ENCODE measurements around the gene BBS10. TPM values are rescaled to one million over a fixed set of nuclear protein-coding genes. Genes with fewer than 3 reads are reported as not detected.

Gene BBS10
- total and polyA plus RNA-seq, 2 of the 13 experiments (the other 11 are each of a cell fraction or from before 2014, with no cell fraction given): 4.9 to 7.4 TPM

- no peak; the same call in 1 of the 2 replicates for TF ChIP-seq ZNF138 (CRISPR knock-in tag; IDR thresholded peaks at IDR 0.05; ENCODE audit: low read depth)
- no peak for TF ChIP-seq ZNF513 (CRISPR knock-in tag; conservative IDR thresholded peaks at IDR 0.05)
- TF ChIP-seq SP4 (CRISPR knock-in tag; IDR thresholded peaks at IDR 0.05): 0 out of 2 replicates have a peak, but pooled peaks have one; percentile 65
- TF ChIP-seq RARG (CRISPR knock-in tag; IDR thresholded peaks at IDR 0.05; ENCODE audit: low read depth): no peak
- TF ChIP-seq FOXK2 (IDR thresholded peaks at IDR 0.05): no peak
- peak; percentile 88; the same call in 1 of the 2 replicates for TF ChIP-seq YEATS2 (CRISPR knock-in tag; IDR thresholded peaks at IDR 0.05; ENCODE audit: borderline replicate concordance)
- TF ChIP-seq CSRNP1 (CRISPR knock-in tag; IDR thresholded peaks at IDR 0.05): peak; percentile 32; the same call in 1 of the 2 replicates
- TF ChIP-seq ZNF333 (CRISPR knock-in tag; IDR thresholded peaks at IDR 0.05; ENCODE audit: borderline replicate concordance): no peak
- TF ChIP-seq ATF6 (CRISPR knock-in tag; conservative IDR thresholded peaks at IDR 0.05): no peak
- TF ChIP-seq ZNF468 (CRISPR knock-in tag; IDR thresholded peaks at IDR 0.05): no peak
- TF ChIP-seq MNT (IDR thresholded peaks at IDR 0.05): no peak
- no peak for TF ChIP-seq NR1H2 (CRISPR knock-in tag; IDR thresholded peaks at IDR 0.05; ENCODE audit: borderline replicate concordance, low read depth)
- no peak for TF ChIP-seq SMAD9 (CRISPR knock-in tag; IDR thresholded peaks at IDR 0.05)
- no peak; the same call in 1 of the 2 replicates for TF ChIP-seq SNAI1 (CRISPR knock-in tag; IDR thresholded peaks at IDR 0.05; ENCODE audit: borderline replicate concordance)
- TF ChIP-seq ZNF652 (CRISPR knock-in tag; IDR thresholded peaks at IDR 0.05; ENCODE audit: borderline replicate concordance, low read depth): no peak
- TF ChIP-seq THAP11 (CRISPR knock-in tag; IDR thresholded peaks at IDR 0.05): peak; percentile 89
- peak; percentile 80; the same call in 1 of the 2 replicates for TF ChIP-seq ZNF232 (CRISPR knock-in tag; IDR thresholded peaks at IDR 0.05; ENCODE audit: borderline replicate concordance)
- no peak for TF ChIP-seq ZSCAN12 (CRISPR knock-in tag; IDR thresholded peaks at IDR 0.05)
- peak; percentile 28 for TF ChIP-seq STAG1 (CRISPR knock-in tag; IDR thresholded peaks at IDR 0.05)
- no peak for TF ChIP-seq ZNF569 (CRISPR knock-in tag; IDR thresholded peaks at IDR 0.05; ENCODE audit: borderline replicate concordance)
- peak; percentile 94 for TF ChIP-seq KDM2A (CRISPR knock-in tag; IDR thresholded peaks at IDR 0.05; ENCODE audit: borderline replicate concordance, low read depth)
Observed at GRCh38 chr12:76348079-76348901, at the start of gene BBS10 (continued).

Data from HepG2 (cell line).